MM.1S (cell line): Measurements from ENCODE around the gene CXCL12.

ENCODE experiments used
- DNase-seq: peaks from one replicate; pipeline ENCODE4 v3.0.0-alpha.2; 2015
- H2AFZ ChIP-seq: fragments of 300-600 bp; sonication (generic); 2 replicates; pipeline ENCODE4 v1.6.0; 2016; ENCODE audit warnings: antibody characterized with exemption, low read length
- H3F3A ChIP-seq: fragments of 300-600 bp; sonication (generic); 2 replicates; pipeline ENCODE4 v1.6.1; 2016; ENCODE audit warnings: mild to moderate bottlenecking, antibody characterized with exemption, low read length, moderate library complexity, mixed read lengths; ENCODE audit not compliant: insufficient read depth
- H3K27ac ChIP-seq: fragments of 300-600 bp; sonication (generic); 2 replicates; pipeline ENCODE4 v1.5.1; 2016; ENCODE audit warnings: mild to moderate bottlenecking, low read length
- H3K27me3 ChIP-seq: fragments of 300-600 bp; sonication (generic); replicated peaks from 2 replicates; pipeline ENCODE4 v1.6.0; 2016; ENCODE audit warnings: low read length; ENCODE audit not compliant: insufficient read depth
- H3K36me3 ChIP-seq: fragments of 300-600 bp; sonication (generic); replicated peaks from 2 replicates; pipeline ENCODE4 v1.6.1; 2016; ENCODE audit warnings: mild to moderate bottlenecking, low read length, mixed read lengths; ENCODE audit not compliant: insufficient read depth
- H3K4me1 ChIP-seq: fragments of 300-600 bp; sonication (generic); 2 replicates; pipeline ENCODE4 v1.6.1; 2016; ENCODE audit warnings: low read length, mixed read lengths
- H3K4me2 ChIP-seq: fragments of 300-600 bp; sonication (generic); 2 replicates; pipeline ENCODE4 v1.6.0; 2016; ENCODE audit warnings: low read depth, low read length
- H3K4me3 ChIP-seq: fragments of 300-600 bp; sonication (generic); 2 replicates; pipeline ENCODE4 v1.5.1; 2016; ENCODE audit warnings: low read length, mixed read lengths
- H3K79me2 ChIP-seq: fragments of 300-600 bp; sonication (generic); 2 replicates; pipeline ENCODE4 v1.6.1; 2016; ENCODE audit warnings: mixed run types, low read length, mixed read lengths
- H3K9ac ChIP-seq: fragments of 300-600 bp; sonication (generic); 2 replicates; pipeline ENCODE4 v1.6.1; 2016; ENCODE audit warnings: low read length, mixed read lengths
- H3K9me2 ChIP-seq: fragments of 300-600 bp; sonication (generic); replicated peaks from 2 replicates; pipeline ENCODE4 v1.6.1; 2016; ENCODE audit warnings: mild to moderate bottlenecking, low read length, mixed read lengths; ENCODE audit not compliant: insufficient read depth
- H3K9me3 ChIP-seq: fragments of 300-600 bp; sonication (generic); replicated peaks from 2 replicates; pipeline ENCODE4 v1.6.1; 2016; ENCODE audit warnings: mild to moderate bottlenecking, low read length, mixed read lengths; ENCODE audit not compliant: insufficient read depth
- H4K20me1 ChIP-seq: fragments of 300-600 bp; sonication (generic); 2 replicates; pipeline ENCODE4 v1.6.1; 2016; ENCODE audit warnings: mild to moderate bottlenecking, low read length, moderate library complexity, mixed read lengths; ENCODE audit not compliant: insufficient read depth
- EZH2 ChIP-seq: fragments of 300-600 bp; sonication (generic); optimal IDR thresholded peaks from 2 replicates; pipeline ENCODE3; 2017; ENCODE audit warnings: low read depth, mild to moderate bottlenecking, antibody characterized with exemption, low read length, mixed read lengths
- EZH2phosphoT487 ChIP-seq: fragments of 300-600 bp; sonication (generic); IDR thresholded peaks from 2 replicates; pipeline ENCODE4 v1.6.1; 2018; ENCODE audit warnings: antibody characterized with exemption, low read length
- TF ChIP-seq, protein P1 (sequence below): fragments of 300-600 bp; sonication (generic); IDR thresholded peaks from 2 replicates; pipeline ENCODE4 v1.5.1; 2016; ENCODE audit warnings: antibody characterized with exemption, low read length, mixed read lengths

Gene CXCL12

DNA sequence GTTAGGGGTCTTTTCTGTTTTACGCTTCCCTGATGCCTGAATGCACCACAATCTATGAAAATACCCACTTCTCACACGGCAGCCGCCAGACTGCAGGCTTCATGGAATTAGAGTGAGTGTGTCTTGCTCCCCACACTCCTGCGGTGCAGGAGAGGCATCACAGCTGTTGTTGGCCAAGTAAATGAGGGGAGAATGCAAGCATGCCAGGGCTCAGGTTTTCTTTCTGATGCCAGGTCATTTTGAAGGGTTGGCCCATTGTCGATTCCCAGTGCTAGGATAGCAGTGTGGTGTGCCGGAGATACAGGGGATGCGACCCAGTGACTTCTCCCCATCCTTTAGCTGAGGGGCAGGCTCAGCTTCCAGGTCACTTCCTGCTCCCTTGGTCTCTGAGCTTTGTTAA, 16.3 kb downstream of the CXCL12 start:
- Histone ChIP-seq H3K9me3 (no peaks in the 10 kb centered on the region), H3K27ac (no peak overlapping the region), H3K4me1 (no peaks in the 10 kb centered on the region), H3F3A (no peaks in the 10 kb centered on the region), H2AFZ (no peak overlapping the region), H3K79me2 (no peaks in the 10 kb centered on the region), H4K20me1 (no peaks in the 10 kb centered on the region), H3K4me2 (no peak overlapping the region), H3K9ac (no peak overlapping the region), H3K36me3 (no peaks in the 10 kb centered on the region), H3K9me2 (no peaks in the 10 kb centered on the region), H3K27me3 (no peaks in the 10 kb centered on the region), H3K4me3 (no peak overlapping the region)
- TF ChIP-seq EZH2 (no peak), EZH2phosphoT487 (no peak)
- DNase-seq: no peak

DNA sequence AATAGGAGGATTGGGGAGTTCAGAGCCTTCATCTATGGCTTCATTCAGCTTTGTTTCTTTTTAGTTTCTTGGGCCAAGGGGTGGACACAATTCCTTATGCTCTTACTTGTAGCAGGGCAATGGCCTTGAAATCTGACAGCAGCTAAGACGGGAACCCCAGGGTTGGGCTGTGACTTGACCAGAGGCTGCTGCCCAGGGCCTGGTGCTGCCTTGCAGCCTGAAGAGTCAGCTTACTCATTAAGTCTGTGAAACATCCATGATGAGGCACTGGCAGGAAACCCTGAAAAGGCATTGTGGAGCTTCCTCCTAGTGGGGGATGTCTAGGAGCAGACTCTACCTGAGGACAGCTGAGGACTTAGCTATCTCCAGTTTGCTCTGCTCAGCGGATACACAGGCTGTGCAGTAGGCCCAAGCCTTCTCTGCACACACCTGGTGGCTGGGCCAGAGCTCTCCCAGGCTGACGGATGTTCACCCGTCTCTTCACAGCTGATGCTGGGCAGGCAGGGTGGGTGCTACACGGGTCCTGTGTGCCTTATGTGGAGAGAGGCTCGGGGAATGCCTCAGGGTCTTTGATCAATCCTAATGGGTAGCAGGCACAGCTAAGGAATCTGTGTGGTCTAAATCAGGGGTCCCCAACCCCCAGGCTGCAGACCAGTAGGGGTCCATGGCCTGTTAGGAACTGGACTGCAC, 17.8 kb downstream of the CXCL12 start:
- H3K9me2 ChIP-seq: no peaks in the 10 kb centered on the region
- H3K4me2 ChIP-seq: no peak overlapping the region
- TF ChIP-seq EZH2 (no peak), EZH2phosphoT487 (no peak)
- TF ChIP-seq, protein P1, sequence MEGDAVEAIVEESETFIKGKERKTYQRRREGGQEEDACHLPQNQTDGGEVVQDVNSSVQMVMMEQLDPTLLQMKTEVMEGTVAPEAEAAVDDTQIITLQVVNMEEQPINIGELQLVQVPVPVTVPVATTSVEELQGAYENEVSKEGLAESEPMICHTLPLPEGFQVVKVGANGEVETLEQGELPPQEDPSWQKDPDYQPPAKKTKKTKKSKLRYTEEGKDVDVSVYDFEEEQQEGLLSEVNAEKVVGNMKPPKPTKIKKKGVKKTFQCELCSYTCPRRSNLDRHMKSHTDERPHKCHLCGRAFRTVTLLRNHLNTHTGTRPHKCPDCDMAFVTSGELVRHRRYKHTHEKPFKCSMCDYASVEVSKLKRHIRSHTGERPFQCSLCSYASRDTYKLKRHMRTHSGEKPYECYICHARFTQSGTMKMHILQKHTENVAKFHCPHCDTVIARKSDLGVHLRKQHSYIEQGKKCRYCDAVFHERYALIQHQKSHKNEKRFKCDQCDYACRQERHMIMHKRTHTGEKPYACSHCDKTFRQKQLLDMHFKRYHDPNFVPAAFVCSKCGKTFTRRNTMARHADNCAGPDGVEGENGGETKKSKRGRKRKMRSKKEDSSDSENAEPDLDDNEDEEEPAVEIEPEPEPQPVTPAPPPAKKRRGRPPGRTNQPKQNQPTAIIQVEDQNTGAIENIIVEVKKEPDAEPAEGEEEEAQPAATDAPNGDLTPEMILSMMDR: no peak
- H4K20me1 ChIP-seq: no peaks in the 10 kb centered on the region
- no peak overlapping the region for H2AFZ ChIP-seq
- no peaks in the 10 kb centered on the region for H3F3A ChIP-seq
- H3K4me3 ChIP-seq: no peak overlapping the region
- H3K79me2 ChIP-seq: no peaks in the 10 kb centered on the region
- H3K27ac ChIP-seq: no peak overlapping the region
- no peaks in the 10 kb centered on the region for H3K4me1 ChIP-seq
- no peaks in the 10 kb centered on the region for H3K27me3 ChIP-seq
- DNase-seq: no peak
- H3K9ac ChIP-seq: no peak overlapping the region
- no peaks in the 10 kb centered on the region for H3K9me3 ChIP-seq
- H3K36me3 ChIP-seq: no peaks in the 10 kb centered on the region

DNA sequence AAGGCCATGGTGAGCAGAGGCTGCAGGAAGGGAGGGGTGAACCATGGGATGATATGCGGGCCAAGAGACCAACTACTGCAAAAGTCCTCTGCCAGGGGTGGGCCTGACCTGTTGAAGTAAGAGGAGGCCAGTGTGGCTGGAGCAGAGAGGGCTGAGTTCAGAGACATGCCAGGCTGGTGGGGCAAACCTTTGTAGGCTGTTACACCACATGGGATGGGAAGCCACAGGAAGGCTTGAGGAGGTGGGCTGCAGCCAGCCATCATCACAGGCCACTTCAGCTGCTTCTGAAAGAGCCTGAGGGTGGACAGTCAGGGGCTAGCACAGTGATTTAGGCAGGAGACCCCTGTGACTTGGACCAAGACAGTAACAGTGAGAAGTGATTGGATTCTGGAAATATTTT, 20.3 kb downstream of the CXCL12 start:
- Histone ChIP-seq H3K4me1 (no peaks in the 10 kb centered on the region), H3K9me3 (no peaks in the 10 kb centered on the region), H3K79me2 (no peaks in the 10 kb centered on the region), H3K9ac (no peak overlapping the region), H3K4me3 (no peak overlapping the region), H3K27me3 (no peaks in the 10 kb centered on the region), H2AFZ (no peak overlapping the region), H3K4me2 (no peak overlapping the region), H3F3A (no peaks in the 10 kb centered on the region), H3K36me3 (no peaks in the 10 kb centered on the region), H3K27ac (no peak overlapping the region), H4K20me1 (no peaks in the 10 kb centered on the region), H3K9me2 (no peaks in the 10 kb centered on the region)
- TF ChIP-seq, protein P1: no peak
- TF ChIP-seq EZH2phosphoT487: no peak
- no peak for TF ChIP-seq EZH2
- no peak for DNase-seq

- Histone ChIP-seq H3K4me2 (no peak overlapping the region), H4K20me1 (no peaks in the 10 kb centered on the region), H3F3A (no peaks in the 10 kb centered on the region), H3K27me3 (no peaks in the 10 kb centered on the region), H3K36me3 (no peaks in the 10 kb centered on the region), H3K4me1 (no peaks in the 10 kb centered on the region), H2AFZ (no peak overlapping the region), H3K79me2 (no peaks in the 10 kb centered on the region), H3K27ac (no peak overlapping the region), H3K9ac (no peak overlapping the region), H3K9me3 (no peaks in the 10 kb centered on the region), H3K4me3 (no peak overlapping the region), H3K9me2 (no peaks in the 10 kb centered on the region)
- TF ChIP-seq, protein P1: no peak
- TF ChIP-seq EZH2phosphoT487: no peak
- no peak for DNase-seq
Observed at GRCh38 chr10:44363716-44364115, 21.2 kb downstream of the CXCL12 start.
